H1 (cell line): ENCODE data around the gene AGAP1. TPM values are rescaled to one million over a fixed set of nuclear protein-coding genes. Genes with fewer than 3 reads are reported as not detected.

Experiments
- CTCF ChIA-PET: fragments of 300-600 bp; sonication (Branson Sonifier 250); formaldehyde crosslinking; loops from one replicate; lab custom pipeline; 2021; ENCODE audit not compliant: partially characterized antibody; lab: Charles Lee
- POLR2A ChIA-PET: fragments of 300-600 bp; sonication (Branson Sonifier 250); formaldehyde crosslinking; loops from one replicate; lab custom pipeline; 2021; ENCODE audit warnings: inconsistent platforms; ENCODE audit not compliant: partially characterized antibody; lab: Charles Lee
- DNase-seq, 2 experiments: peaks; one replicate each; pipeline versions ENCODE4 v3.0.0 to v3.0.0-alpha.2; 2010 to 2022; ENCODE audit warnings: low spot score in 2 of 2, low read depth in 1 of 2, mixed read lengths in 1 of 2
- FAIRE-seq: peaks from 2 replicates; lab custom pipeline; 2011; peaks lifted over from hg19 to GRCh38; lab: Jason Lieb, UNC
- H2AFZ ChIP-seq: 2 replicates; pipeline ENCODE4 v1.8.1; 2012; ENCODE audit warnings: low read length, inconsistent platforms
- H2AK5ac ChIP-seq: 2 replicates; pipeline ENCODE4 v1.6.1; 2013; ENCODE audit warnings: low read depth, low read length
- H2BK120ac ChIP-seq: replicated peaks from 2 replicates; pipeline ENCODE3; 2013; ENCODE audit warnings: low read depth, low read length, inconsistent platforms
- H2BK12ac ChIP-seq: 2 replicates; pipeline ENCODE4 v1.6.1; 2013; ENCODE audit warnings: low read depth, low read length
- H2BK15ac ChIP-seq: 2 replicates; pipeline ENCODE4 v1.6.1; 2013; ENCODE audit warnings: low read length
- H2BK20ac ChIP-seq: 2 replicates; pipeline ENCODE4 v1.6.1; 2013; ENCODE audit warnings: low read length
- H2BK5ac ChIP-seq: 2 replicates; pipeline ENCODE4 v1.6.1; 2013; ENCODE audit warnings: low read depth, low read length
- H3K14ac ChIP-seq: 2 replicates; pipeline ENCODE4 v1.6.1; 2013; ENCODE audit warnings: inconsistent platforms; ENCODE audit not compliant: insufficient read length
- H3K18ac ChIP-seq: 2 replicates; pipeline ENCODE4 v1.6.1; 2013; ENCODE audit warnings: low read length; ENCODE audit errors: extremely low read depth
- H3K23ac ChIP-seq: 2 replicates; pipeline ENCODE4 v1.6.1; 2013; ENCODE audit warnings: inconsistent platforms; ENCODE audit not compliant: insufficient read length
- H3K23me2 ChIP-seq: 2 replicates; pipeline ENCODE4 v1.6.1; 2013; ENCODE audit warnings: low read depth, low read length
- H3K27ac ChIP-seq: 2 replicates; pipeline ENCODE4 v1.6.1; 2011; ENCODE audit warnings: low read depth, low read length, inconsistent platforms
- H3K27me3 ChIP-seq, 4 experiments: replicated peaks in 1 of 4; 1 replicate in 1 of 4; 2 replicates in 3 of 4; pipeline versions ENCODE4 v1.6.1 to v1.8.1; 2011 to 2013; ENCODE audit warnings: low read length in 3 of 4, mild to moderate bottlenecking in 3 of 4, inconsistent platforms in 2 of 4, mixed read lengths in 2 of 4, moderate library complexity in 1 of 4; ENCODE audit not compliant: control insufficient read depth in 3 of 4, insufficient read depth in 3 of 4; ENCODE audit errors: extremely low read depth in 1 of 4
- H3K36me3 ChIP-seq, 4 experiments: 2 replicates each; pipeline versions ENCODE4 v1.6.1 to v1.8.1; 2011 to 2013; ENCODE audit warnings: mild to moderate bottlenecking in 4 of 4, low read length in 3 of 4, moderate library complexity in 2 of 4, control low read depth in 1 of 4, inconsistent platforms in 1 of 4; ENCODE audit not compliant: insufficient read depth in 4 of 4, control insufficient read depth in 2 of 4
- H3K4ac ChIP-seq: replicated peaks from 2 replicates; pipeline ENCODE3; 2013; ENCODE audit warnings: low read length, low read depth, mixed read lengths, inconsistent platforms; ENCODE audit not compliant: insufficient read length
- H3K4me1 ChIP-seq, 4 experiments: replicated peaks in 1 of 4; 1 replicate in 1 of 4; 2 replicates in 3 of 4; pipeline versions ENCODE4 v1.6.1 to v1.8.1; 2011 to 2013; ENCODE audit warnings: low read length in 3 of 4, inconsistent platforms in 2 of 4, mixed read lengths in 1 of 4; ENCODE audit not compliant: insufficient read depth in 4 of 4, control insufficient read depth in 3 of 4
- H3K4me2 ChIP-seq, 2 experiments: 2 replicates each; pipeline versions ENCODE4 v1.6.1 to v1.8.1; 2011 to 2013; ENCODE audit warnings: low read depth in 2 of 2, low read length in 2 of 2, control low read depth in 1 of 2, inconsistent platforms in 1 of 2, mild to moderate bottlenecking in 1 of 2; ENCODE audit not compliant: insufficient read depth in 1 of 2
- H3K4me3 ChIP-seq, 4 experiments: fragments of 200-600, 300-600 bp in 1 of 4; sonication (generic), shearing (Covaris generic), sonication (Bioruptor Twin) in 1 of 4; 2 replicates each; pipeline versions ENCODE4 v1.5.1 to v1.8.1; 2011 to 2016; ENCODE audit warnings: low read length in 4 of 4, low read depth in 3 of 4, control low read depth in 2 of 4, inconsistent platforms in 2 of 4, mild to moderate bottlenecking in 2 of 4, mixed read lengths in 1 of 4, moderate library complexity in 1 of 4; ENCODE audit not compliant: insufficient read depth in 2 of 4; ENCODE audit errors: extremely low read depth in 1 of 4
- H3K56ac ChIP-seq: replicated peaks from 2 replicates; pipeline ENCODE3; 2013; ENCODE audit warnings: low read depth, mild to moderate bottlenecking, mixed read lengths, low read length, inconsistent platforms; ENCODE audit not compliant: insufficient read length
- H3K79me1 ChIP-seq: 2 replicates; pipeline ENCODE4 v1.6.1; 2013; ENCODE audit warnings: low read depth, low read length, control low read depth
- H3K79me2 ChIP-seq, 2 experiments: 2 replicates each; pipeline versions ENCODE4 v1.6.1 to v1.8.1; 2012 to 2013; ENCODE audit warnings: low read length in 2 of 2, mild to moderate bottlenecking in 2 of 2, inconsistent platforms in 1 of 2; ENCODE audit not compliant: insufficient read depth in 2 of 2, control insufficient read depth in 1 of 2
- H3K9ac ChIP-seq, 4 experiments: replicated peaks in 1 of 4; 1 replicate in 1 of 4; 2 replicates in 3 of 4; pipeline versions ENCODE4 v1.6.1 to v1.8.1; 2011 to 2013; ENCODE audit warnings: low read depth in 3 of 4, low read length in 3 of 4, control low read depth in 2 of 4, mild to moderate bottlenecking in 2 of 4, moderate library complexity in 2 of 4, inconsistent platforms in 1 of 4; ENCODE audit errors: extremely low read depth in 1 of 4
- H3K9me3 ChIP-seq, 2 experiments: 2 replicates each; pipeline versions ENCODE4 v1.6.1 to v1.8.1; 2012 to 2013; ENCODE audit warnings: mild to moderate bottlenecking in 2 of 2, moderate library complexity in 2 of 2, control low read depth in 1 of 2, inconsistent platforms in 1 of 2, low read depth in 1 of 2, low read length in 1 of 2, mixed read lengths in 1 of 2; ENCODE audit not compliant: insufficient read depth in 2 of 2
- H4K20me1 ChIP-seq, 2 experiments: replicated peaks in 1 of 2; 2 replicates each; pipeline versions ENCODE3 to v1.8.1; 2011 to 2013; ENCODE audit warnings: inconsistent platforms in 2 of 2, low read length in 2 of 2, mild to moderate bottlenecking in 1 of 2; ENCODE audit not compliant: insufficient read depth in 2 of 2, control insufficient read depth in 1 of 2
- H4K5ac ChIP-seq: 2 replicates; pipeline ENCODE4 v1.6.1; 2013; ENCODE audit warnings: low read length, low read depth, mixed read lengths, inconsistent platforms; ENCODE audit not compliant: insufficient read length
- H4K8ac ChIP-seq: 2 replicates; pipeline ENCODE4 v1.8.0; 2013; ENCODE audit warnings: mild to moderate bottlenecking, moderate library complexity, low read length, inconsistent platforms; ENCODE audit not compliant: insufficient read depth; ENCODE audit errors: extremely low read depth
- H4K91ac ChIP-seq: replicated peaks from 2 replicates; pipeline ENCODE3; 2013; ENCODE audit warnings: low read length, mixed read lengths, inconsistent platforms; ENCODE audit not compliant: insufficient read length
- BACH1 ChIP-seq: IDR thresholded peaks from 2 replicates; pipeline ENCODE4 v1.6.1; 2012; ENCODE audit warnings: low read length, improper control_type of control experiment
- BRCA1 ChIP-seq: IDR thresholded peaks from 2 replicates; pipeline ENCODE4 v1.6.1; 2012; ENCODE audit warnings: low read depth, low read length, improper control_type of control experiment
- CEBPB ChIP-seq: IDR thresholded peaks from 2 replicates; pipeline ENCODE4 v1.6.1; 2012; ENCODE audit warnings: low read depth, low read length
- CREB1 ChIP-seq: IDR thresholded peaks from 2 replicates; pipeline ENCODE4 v1.6.1; 2012; ENCODE audit warnings: inconsistent platforms
- EZH2 ChIP-seq: fragments of 200-600 bp; sonication (generic); IDR thresholded peaks from 2 replicates; pipeline ENCODE4 v1.7.1; 2012; ENCODE audit warnings: low read depth, mild to moderate bottlenecking, moderate library complexity, low read length, inconsistent platforms; ENCODE audit not compliant: severe bottlenecking
- JUND ChIP-seq: IDR thresholded peaks from 2 replicates; pipeline ENCODE4 v1.6.1; 2011; ENCODE audit warnings: mild to moderate bottlenecking, improper control_type of control experiment, low read length
- KDM5A ChIP-seq: fragments of 200-600 bp; IDR thresholded peaks from 2 replicates; pipeline ENCODE4 v1.7.1; 2012; ENCODE audit warnings: mild to moderate bottlenecking, low read length, inconsistent platforms, mixed read lengths
- MAX ChIP-seq: IDR thresholded peaks from 2 replicates; pipeline ENCODE4 v1.6.1; 2012; ENCODE audit warnings: inconsistent platforms
- POLR2A ChIP-seq, 2 experiments: IDR thresholded peaks; 1 replicate in 1 of 2; 2 replicates in 1 of 2; pipeline ENCODE4 v1.6.1; 2011; ENCODE audit warnings: low read depth in 2 of 2, low read length in 2 of 2, mild to moderate bottlenecking in 2 of 2; ENCODE audit errors: control extremely low read depth in 1 of 2
- POLR2AphosphoS5 ChIP-seq: IDR thresholded peaks from 2 replicates; pipeline ENCODE4 v1.6.1; 2011; ENCODE audit warnings: low read depth, low read length
- POU5F1 ChIP-seq: IDR thresholded peaks from 2 replicates; pipeline ENCODE4 v1.6.1; 2011; ENCODE audit warnings: low read depth, mild to moderate bottlenecking, low read length, moderate library complexity
- RFX5 ChIP-seq: IDR thresholded peaks from 2 replicates; pipeline ENCODE4 v1.6.1; 2011; ENCODE audit warnings: low read depth, low read length, improper control_type of control experiment, borderline replicate concordance
- RNF2 ChIP-seq: fragments of 200-900, 300-1000 bp; sonication (generic); IDR thresholded peaks from 2 replicates; pipeline ENCODE4 v1.7.1; 2016; ENCODE audit warnings: borderline replicate concordance, low read depth, mild to moderate bottlenecking, antibody characterized with exemption, low read length; ENCODE audit not compliant: poor library complexity, severe bottlenecking; ENCODE audit errors: missing control alignments
- SIN3A ChIP-seq, 2 experiments: IDR thresholded peaks in 1 of 2; conservative IDR thresholded peaks in 1 of 2; 2 replicates each; pipeline ENCODE4 v1.6.1; 2011 to 2012; ENCODE audit warnings: low read length in 2 of 2, improper control_type of control experiment in 1 of 2, low read depth in 1 of 2, mild to moderate bottlenecking in 1 of 2
- SP4 ChIP-seq: IDR thresholded peaks from 2 replicates; pipeline ENCODE4 v1.6.1; 2012; ENCODE audit warnings: low read length, inconsistent platforms
- TAF7 ChIP-seq: optimal IDR thresholded peaks from 2 replicates; pipeline ENCODE3; 2011; ENCODE audit warnings: low read depth, mild to moderate bottlenecking, inconsistent platforms, low read length, moderate library complexity, borderline replicate concordance
- WGBS, 2 experiments: shearing (Covaris generic) in 1 of 2; methylation state at CpG; one replicate each; pipeline versions ENCODE4 v1.1.6 to v1.1.7; 2013 to 2015; ENCODE audit warnings: low lambda C conversion rate in 2 of 2, mixed read lengths in 2 of 2, inconsistent platforms in 1 of 2, low coverage in 1 of 2, missing lambda C conversion rate in 1 of 2; ENCODE audit not compliant: insufficient replicate concordance in 2 of 2, insufficient coverage in 1 of 2, insufficient read length in 1 of 2; ENCODE audit errors: extremely low coverage in 1 of 2, missing lambda C conversion rate in 1 of 2; 5-methylcytosine and 5-hydroxymethylcytosine counted together
- polyA plus RNA-seq, 7 experiments: library from polyadenylated mRNA; depleted of rRNA in 3 of 7; stranded (reverse) in 5 of 7; unstranded in 2 of 7; fragments of >200 nt in 5 of 7; fragments of 200-250 nt in 2 of 7; gene quantifications; 1 replicate in 5 of 7; 2 replicates in 1 of 7; 4 replicates in 1 of 7; pipeline versions ENCODE4 v1.2.1 to v1.2.3, GENCODE V29; 2011 to 2013; ENCODE audit warnings: missing spikeins in 2 of 7, mixed read lengths in 2 of 7
- total RNA-seq: library from RNA; stranded (reverse); fragmentation: NEBNext Ultra II Directional; extraction: Animal tissue kit (Norgen Biotek cat#: 25700); gene quantifications from 2 replicates; pipeline ENCODE4 v1.2.1, GENCODE V29; 2021

AGAP1 gene
- total and polyA plus RNA-seq, 2 of the 8 experiments (the other 6 are each of a cell fraction or from before 2014, with no cell fraction given), result 18.1 to 39.4 TPM

GRCh38 chr2:235955664-235956063 is 461.8 kb downstream of the AGAP1 start:
- H2BK5ac ChIP-seq, result no peak overlapping the region
- no peak overlapping the region for H4K8ac ChIP-seq
- H4K5ac ChIP-seq, result no peak overlapping the region
- H3K27me3 ChIP-seq, result no peaks in the 10 kb centered on the region
- POLR2A ChIA-PET, result no interaction called here
- no peaks in the 10 kb centered on the region for H3K23me2 ChIP-seq
- CTCF ChIA-PET, result interaction anchor here (0.7 to 1.5 kb wide), 6 partner anchors 11 to 222 kb away, joined by 3 to 6 read pairs (median 3); no protein-coding TSS in a partner anchor
- no peak for FAIRE-seq
- H3K4me1 ChIP-seq, result peaks cover 4 to 10% (median 7%) of the 10 kb centered on the region in 4 experiments; a peak in 6 of 7 replicates
- H3K79me2 ChIP-seq, result no peaks in the 10 kb centered on the region
- WGBS, 2 experiments, result 97% methylated on average over 4 of the region's 4 CpGs; no CpG with 5 or more reads in 1 of the 2 experiments
- H2BK120ac ChIP-seq, result no peak overlapping the region
- no peak overlapping the region for H3K4me3 ChIP-seq
- H4K20me1 ChIP-seq, result peaks cover 0 to 2% of the 10 kb centered on the region in 2 experiments
- no peak overlapping the region for H2BK15ac ChIP-seq
- H2BK20ac ChIP-seq, result no peak overlapping the region
- H2BK12ac ChIP-seq, result no peak overlapping the region
- no peak overlapping the region for H2AK5ac ChIP-seq
- no peak overlapping the region for H3K18ac ChIP-seq
- H3K4me2 ChIP-seq, result no peak overlapping the region
- H3K4ac ChIP-seq, result no peak overlapping the region
- no peak overlapping the region for H3K14ac ChIP-seq
- H3K9me3 ChIP-seq, result no peaks in the 10 kb centered on the region
- H2AFZ ChIP-seq, result no peak overlapping the region
- no peaks in the 10 kb centered on the region for H3K36me3 ChIP-seq
- no peak overlapping the region for H3K27ac ChIP-seq
- H3K9ac ChIP-seq, result no peak overlapping the region
- H3K23ac ChIP-seq, result no peak overlapping the region
- no peak overlapping the region for H3K56ac ChIP-seq
- no peaks in the 10 kb centered on the region for H3K79me1 ChIP-seq
- DNase-seq, result no peak
- no peak overlapping the region for H4K91ac ChIP-seq
- TF ChIP-seq JUND (no peak), BRCA1 (no peak), POU5F1 (no peak), CREB1 (no peak), SP4 (no peak), RNF2 (no peak), CEBPB (no peak), KDM5A (no peak), POLR2AphosphoS5 (no peak), POLR2A (IDR thresholded peaks at IDR 0.05; ENCODE audit: control extremely low read depth in 1 of 2, low read depth in 2 of 2, low read length in 2 of 2) (no peak), RFX5 (no peak), BACH1 (no peak), MAX (no peak), TAF7 (no peak), EZH2 (no peak), SIN3A (conservative IDR thresholded peaks at IDR 0.05 in 1 of 2, IDR thresholded peaks at IDR 0.05 in 1 of 2; ENCODE audit: low read depth in 1 of 2, low read length in 2 of 2) (no peak)
